Left ventricle myocardium superior (tissue), 1 donor: ENCODE data around the gene TMEM109. TPM values are rescaled to one million over a fixed set of nuclear protein-coding genes. Genes with fewer than 3 reads are reported as not detected.

Source experiments
- ATAC-seq: fragments of 200-7000 bp; cut with Tn5 transposase; one replicate; pipeline ENCODE4 v1.9.1; 2020; ENCODE audit warnings: mild to moderate bottlenecking, moderate library complexity
- DNase-seq: peaks from one replicate; pipeline ENCODE4 v3.0.0-alpha.2; 2020
- intact Hi-C: fragments of 100-400 bp; cut with micrococcal nuclease; formaldehyde crosslinking; loops from one replicate; pipeline ENCODE4 v1.11.0; 2022
- total RNA-seq: library from RNA; stranded (reverse); fragmentation: NEBNext Ultra II Directional; extraction: Animal tissue kit (Norgen Biotek cat#: 25700); gene quantifications from one replicate; pipeline ENCODE4 v1.2.1, GENCODE V29; 2021
- donor health status: DM: no; HTN: yes; CAD: no; lungs with severe emphysema.

TMEM109 gene
- total RNA-seq, 1 donor from 2014 or later, result 97.0 TPM

- ATAC-seq, result no peak
- no peak for DNase-seq
- intact Hi-C loops, result no loop called here
These were observed 21.0 kb downstream of the TMEM109 start for GRCh38 chr11:60934790-60935605.

GRCh38 chr11:60935676-60936442 lies 21.9 kb downstream of the TMEM109 start:
- peak; percentile 6 for ATAC-seq
- intact Hi-C loops, result no loop called here
- no peak for DNase-seq

DNA sequence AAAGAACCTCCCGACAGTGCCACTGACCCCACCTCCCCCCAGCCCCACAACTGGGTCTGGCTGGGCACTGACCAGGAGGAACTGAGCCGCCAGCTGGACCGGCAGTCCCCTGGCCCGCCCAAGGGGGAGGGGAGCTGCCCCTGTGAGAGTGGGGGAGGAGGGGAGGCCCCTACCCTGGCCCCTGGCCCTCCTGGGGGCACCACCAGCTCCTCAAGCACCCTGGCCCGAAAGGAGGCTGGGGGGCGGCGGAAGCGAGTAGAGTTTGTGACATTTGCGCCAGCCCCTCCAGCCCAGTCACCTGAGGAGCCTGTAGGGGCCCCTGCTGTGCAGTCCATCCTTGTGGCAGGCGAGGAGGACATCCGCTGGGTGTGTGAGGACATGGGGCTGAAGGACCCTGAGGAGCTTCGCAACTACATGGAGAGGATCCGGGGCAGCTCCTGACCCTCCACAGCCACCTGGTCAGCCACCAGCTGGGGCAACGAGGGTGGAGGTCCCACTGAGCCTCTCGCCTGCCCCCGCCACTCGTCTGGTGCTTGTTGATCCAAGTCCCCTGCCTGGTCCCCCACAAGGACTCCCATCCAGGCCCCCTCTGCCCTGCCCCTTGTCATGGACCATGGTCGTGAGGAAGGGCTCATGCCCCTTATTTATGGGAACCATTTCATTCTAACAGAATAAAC lies 22.6 kb downstream of the TMEM109 start:
- intact Hi-C loops, result no loop called here
- no peak for DNase-seq
- no peak for ATAC-seq

DNA sequence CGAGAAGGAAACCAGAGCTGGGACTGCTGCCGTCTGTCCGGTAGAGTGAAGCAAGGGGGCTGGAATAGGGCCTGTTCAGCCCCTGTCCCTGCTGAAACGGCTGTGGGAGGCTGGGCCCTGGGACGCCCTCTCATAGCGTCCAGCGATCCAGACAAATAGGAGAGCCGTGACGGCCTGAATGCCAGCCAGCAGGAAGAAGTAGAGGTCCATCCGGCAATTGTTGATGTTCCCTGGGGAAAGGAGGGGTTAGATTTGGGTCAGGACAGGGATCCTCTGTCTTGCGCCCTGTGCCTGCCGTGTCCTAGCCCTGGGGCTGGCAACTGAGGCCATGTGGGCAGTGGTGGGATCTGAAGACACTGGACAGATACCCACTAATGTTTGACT lies 23.2 kb downstream of the TMEM109 start:
- ATAC-seq (peak; percentile 50), DNase-seq (peak; percentile 50)
- intact Hi-C loops, result no loop called here

DNA sequence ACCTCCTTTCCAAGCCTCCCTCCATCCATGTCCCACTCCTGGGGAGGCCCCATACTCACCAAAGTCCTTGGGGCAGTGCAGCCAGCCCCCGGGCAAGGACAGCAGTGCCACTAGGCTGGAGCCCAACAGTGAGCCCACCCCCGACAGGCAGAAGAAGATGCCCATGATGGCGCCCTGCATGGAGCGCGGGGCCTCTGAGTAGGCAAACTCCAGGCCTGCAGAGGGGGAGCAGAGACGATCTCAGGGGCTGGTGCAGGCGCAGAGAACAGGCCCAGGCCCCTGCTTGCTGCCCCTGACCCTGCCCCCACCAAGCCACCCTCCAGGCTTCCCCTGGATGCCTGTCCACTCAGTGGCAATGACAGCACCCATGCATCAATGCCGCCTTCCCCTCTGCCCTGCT lies 23.9 kb downstream of the TMEM109 start:
- DNase-seq (no peak), ATAC-seq (no peak)
- intact Hi-C loops, result no loop called here

- DNase-seq (no peak), ATAC-seq (no peak)
- intact Hi-C loops, result no loop called here
These were observed 24.5 kb downstream of the TMEM109 start for GRCh38 chr11:60938500-60938899.

- ATAC-seq (no peak), DNase-seq (no peak)
- intact Hi-C loops, result no loop called here
These were observed 25.3 kb downstream of the TMEM109 start for GRCh38 chr11:60939301-60939700.

DNA sequence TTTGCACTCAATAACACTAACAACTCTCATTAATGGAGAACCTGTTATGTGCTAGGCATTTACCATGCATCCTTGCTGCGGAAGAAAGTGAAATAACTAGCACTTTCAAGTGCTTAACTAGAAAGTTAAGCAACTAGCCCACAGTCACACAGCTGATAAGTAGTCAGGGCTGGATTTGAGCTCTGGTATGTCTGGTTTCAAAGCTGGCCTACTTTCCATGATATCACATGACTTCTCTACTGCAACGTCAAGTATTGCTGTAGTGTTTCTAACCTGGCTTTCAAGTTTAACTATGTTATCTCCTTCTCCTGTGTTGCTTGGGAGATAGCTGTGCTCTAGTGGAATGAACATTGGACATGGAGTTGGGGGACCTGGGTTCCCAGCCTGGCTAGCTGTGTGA lies 25.9 kb downstream of the TMEM109 start:
- DNase-seq (no peak), ATAC-seq (no peak)
- intact Hi-C loops, result no loop called here

GRCh38 chr11:60941371-60942119 lies 27.6 kb downstream of the TMEM109 start:
- no peak for ATAC-seq
- intact Hi-C loops, result no loop called here
- no peak for DNase-seq

DNA sequence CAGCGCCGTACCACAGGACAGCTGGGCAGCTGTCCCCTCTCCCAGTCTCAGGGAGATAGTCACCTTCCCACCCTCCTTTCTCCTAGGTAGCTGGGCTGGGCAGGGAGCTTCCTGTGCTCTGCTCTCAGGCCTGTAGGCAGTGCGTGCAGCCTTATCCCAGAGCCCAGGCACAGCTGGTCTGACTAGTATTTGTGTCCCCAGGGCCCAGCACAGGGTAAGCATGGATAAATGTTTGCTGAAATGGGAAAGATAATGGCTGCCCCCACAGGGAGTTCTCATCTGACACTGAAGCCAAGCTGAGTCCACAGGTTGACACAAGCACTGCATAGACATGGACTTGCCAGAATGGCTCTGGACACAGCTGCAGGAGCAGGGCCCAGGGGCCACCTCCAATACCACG lies 28.3 kb downstream of the TMEM109 start:
- intact Hi-C loops, result no loop called here
- no peak for ATAC-seq
- no peak for DNase-seq

DNA sequence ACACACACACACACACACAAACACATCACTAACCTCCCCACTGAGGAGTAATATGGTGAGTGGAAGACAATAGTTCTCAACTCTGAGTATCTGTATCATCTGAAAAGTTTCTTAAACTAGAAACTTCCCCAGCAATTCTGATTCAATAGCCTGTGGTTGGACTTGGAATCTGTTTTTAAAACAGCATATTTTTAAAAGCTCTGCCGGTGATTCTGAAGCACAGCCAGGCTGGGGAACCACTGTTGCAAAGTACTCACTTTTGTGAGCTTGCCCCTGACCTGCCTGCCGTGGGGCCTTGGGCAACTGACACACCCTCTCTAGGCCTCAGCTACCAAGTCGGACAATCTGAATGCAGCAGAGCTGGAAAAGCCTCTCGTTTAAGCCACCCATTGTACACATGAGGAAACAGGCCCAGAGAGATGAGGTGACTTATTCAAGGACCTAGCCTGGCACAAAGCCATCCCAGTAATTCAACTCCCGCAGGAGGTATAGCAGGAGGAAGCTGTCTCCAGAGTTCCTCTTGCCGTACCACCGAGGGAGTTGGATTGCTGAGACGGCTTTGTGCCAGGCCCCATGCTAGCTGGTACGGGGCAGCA lies 29.1 kb downstream of the TMEM109 start:
- intact Hi-C loops, result no loop called here
- no peak for ATAC-seq
- DNase-seq, result no peak

GRCh38 chr11:60944490-60945294 lies 30.7 kb downstream of the TMEM109 start:
- DNase-seq (no peak), ATAC-seq (no peak)
- intact Hi-C loops, result no loop called here

GRCh38 chr11:60945295-60945667 lies 31.3 kb downstream of the TMEM109 start:
- DNase-seq, result no peak
- ATAC-seq, result no peak
- intact Hi-C loops, result no loop called here

GRCh38 chr11:60946601-60947264 lies 32.8 kb downstream of the TMEM109 start:
- DNase-seq, result no peak
- no peak for ATAC-seq
- intact Hi-C loops, result no loop called here

- DNase-seq, result no peak
- no peak for ATAC-seq
- intact Hi-C loops, result no loop called here
These were observed 33.7 kb downstream of the TMEM109 start for GRCh38 chr11:60947700-60948099.

- ATAC-seq, result no peak
- intact Hi-C loops, result no loop called here
These were observed 34.3 kb downstream of the TMEM109 start for GRCh38 chr11:60948250-60948649.

GRCh38 chr11:60950024-60950423 lies 36.1 kb downstream of the TMEM109 start:
- DNase-seq (no peak), ATAC-seq (no peak)
- intact Hi-C loops, result no loop called here

More at GRCh38 chr11:60948250-60948649, 34.3 kb downstream of the TMEM109 start:
- no peak for DNase-seq
